Occipital lobe (tissue), 2 donors: ENCODE measurements around the gene ATP10B. TPM values are rescaled to one million over a fixed set of nuclear protein-coding genes. Genes with fewer than 3 reads are reported as not detected.

Source experiments
- DNase-seq: peaks from one replicate; lab custom pipeline; 2025; lab: John Stamatoyannopoulos, UW
- total RNA-seq: library from RNA; depleted of rRNA; stranded (reverse); fragments of >200 nt; gene quantifications from one replicate; pipeline ENCODE4 v1.2.3, GENCODE V29; 2014

ATP10B gene
- total RNA-seq, 1 donor from 2014 or later: 4.7 TPM

- DNase-seq: no peak
Measured at GRCh38 chr5:160637357-160638090, 214.5 kb downstream of the ATP10B start.

- DNase-seq: no peak
Measured at GRCh38 chr5:160635663-160636062, 216.3 kb downstream of the ATP10B start.

GRCh38 chr5:160635046-160635445 is 217.0 kb downstream of the ATP10B start:
- DNase-seq: no peak

GRCh38 chr5:160629003-160629402 is 223.0 kb downstream of the ATP10B start:
- DNase-seq: no peak

- no peak for DNase-seq
Measured at GRCh38 chr5:160628619-160628968, 223.4 kb downstream of the ATP10B start.

- peak; percentile 51 for DNase-seq
Measured at GRCh38 chr5:160627921-160628618, 223.9 kb downstream of the ATP10B start.

- DNase-seq: no peak
Measured at GRCh38 chr5:160626322-160626721, 225.7 kb downstream of the ATP10B start.

GRCh38 chr5:160621526-160621925 is 230.5 kb downstream of the ATP10B start:
- DNase-seq: no peak

- DNase-seq: no peak
Measured at GRCh38 chr5:160620401-160620800, 231.6 kb downstream of the ATP10B start.

- no peak for DNase-seq
Measured at GRCh38 chr5:160619381-160619780, 232.6 kb downstream of the ATP10B start.

- DNase-seq: no peak
Measured at GRCh38 chr5:160618286-160618685, 233.7 kb downstream of the ATP10B start.

GRCh38 chr5:160616712-160617497 is 235.1 kb downstream of the ATP10B start:
- no peak for DNase-seq

- no peak for DNase-seq
Measured at GRCh38 chr5:160614136-160614535, 237.9 kb downstream of the ATP10B start.

GRCh38 chr5:160605266-160605665 is 246.7 kb downstream of the ATP10B start:
- no peak for DNase-seq

GRCh38 chr5:160604484-160604883 is 247.5 kb downstream of the ATP10B start:
- no peak for DNase-seq

- DNase-seq: no peak
Measured at GRCh38 chr5:160602744-160603143, 249.3 kb downstream of the ATP10B start.

- DNase-seq: no peak
Measured at GRCh38 chr5:160601046-160601445, 251.0 kb downstream of the ATP10B start.

- no peak for DNase-seq
Measured at GRCh38 chr5:160573318-160573717, 278.7 kb downstream of the ATP10B start.

GRCh38 chr5:160567031-160567705 is 284.8 kb downstream of the ATP10B start:
- no peak for DNase-seq

- no peak for DNase-seq
Measured at GRCh38 chr5:160565376-160565775, 286.6 kb downstream of the ATP10B start.

GRCh38 chr5:160556846-160557245 is 295.2 kb downstream of the ATP10B start:
- DNase-seq: no peak
